Astrocyte (in vitro differentiated cells and primary cell): ENCODE data around the gene TUBGCP4. TPM values are rescaled to one million over a fixed set of nuclear protein-coding genes. Genes with fewer than 3 reads are reported as not detected.

Source experiments
- DNase-seq: peaks from one replicate; pipeline ENCODE4 v3.0.0-alpha.2; 2010; ENCODE audit warnings: low read depth
- FAIRE-seq: peaks from 2 replicates; lab custom pipeline; 2011; peaks lifted over from hg19 to GRCh38; lab: Jason Lieb, UNC
- H2AFZ ChIP-seq: 2 replicates; pipeline ENCODE4 v1.6.0; 2012; ENCODE audit warnings: low read depth, low read length, inconsistent platforms
- H3K27ac ChIP-seq: 2 replicates; pipeline ENCODE4 v1.5.1; 2011; ENCODE audit warnings: low read depth, low read length, inconsistent platforms
- H3K27me3 ChIP-seq: 2 replicates; pipeline ENCODE4 v1.6.0; 2011; ENCODE audit warnings: low read length, inconsistent platforms; ENCODE audit not compliant: insufficient read depth
- H3K36me3 ChIP-seq: 2 replicates; pipeline ENCODE4 v1.5.1; 2011; ENCODE audit warnings: low read length, inconsistent platforms; ENCODE audit not compliant: insufficient read depth
- H3K4me1 ChIP-seq: 2 replicates; pipeline ENCODE4 v1.5.1; 2011; ENCODE audit warnings: low read length, inconsistent platforms; ENCODE audit not compliant: insufficient read depth
- H3K4me2 ChIP-seq: 2 replicates; pipeline ENCODE4 v1.6.0; 2012; ENCODE audit warnings: low read length, inconsistent platforms
- H3K4me3 ChIP-seq: 2 replicates; pipeline ENCODE4 v1.5.1; 2011; ENCODE audit warnings: low read depth, mild to moderate bottlenecking, low read length, inconsistent platforms; ENCODE audit not compliant: insufficient read depth
- H3K79me2 ChIP-seq: 2 replicates; pipeline ENCODE4 v1.6.0; 2012; ENCODE audit warnings: mild to moderate bottlenecking, low read length, inconsistent platforms; ENCODE audit not compliant: insufficient read depth
- H3K9ac ChIP-seq: 2 replicates; pipeline ENCODE4 v1.6.0; 2012; ENCODE audit warnings: mild to moderate bottlenecking, low read length, inconsistent platforms
- H3K9me3 ChIP-seq: 2 replicates; pipeline ENCODE4 v1.5.1; 2012; ENCODE audit warnings: low read depth, mild to moderate bottlenecking, low read length, inconsistent platforms; ENCODE audit not compliant: insufficient read depth
- H4K20me1 ChIP-seq: 2 replicates; pipeline ENCODE4 v1.6.0; 2012; ENCODE audit warnings: low read length, inconsistent platforms; ENCODE audit not compliant: insufficient read depth
- H3K27ac Mint-ChIP-seq: one replicate; pipeline ENCODE4 v1.8.0; 2021; ENCODE audit warnings: mild to moderate bottlenecking, mixed read lengths; ENCODE audit not compliant: unreplicated experiment
- H3K27me3 Mint-ChIP-seq: one replicate; pipeline ENCODE4 v1.8.0; 2021; ENCODE audit warnings: low read depth, mixed read lengths; ENCODE audit not compliant: unreplicated experiment
- H3K36me3 Mint-ChIP-seq: one replicate; pipeline ENCODE4 v1.8.0; 2021; ENCODE audit warnings: low read depth, mixed read lengths; ENCODE audit not compliant: unreplicated experiment
- H3K4me1 Mint-ChIP-seq: one replicate; pipeline ENCODE4 v1.8.0; 2021; ENCODE audit warnings: low read depth, mixed read lengths; ENCODE audit not compliant: unreplicated experiment
- H3K4me3 Mint-ChIP-seq: one replicate; pipeline ENCODE4 v1.8.0; 2021; ENCODE audit warnings: mild to moderate bottlenecking, moderate library complexity, mixed read lengths; ENCODE audit not compliant: unreplicated experiment
- H3K9me3 Mint-ChIP-seq: one replicate; pipeline ENCODE4 v1.8.0; 2021; ENCODE audit warnings: mild to moderate bottlenecking, mixed read lengths; ENCODE audit not compliant: unreplicated experiment
- CTCF ChIP-seq: IDR thresholded peaks from 2 replicates; pipeline ENCODE4 v1.5.1; 2011; ENCODE audit warnings: low read depth, mild to moderate bottlenecking, inconsistent platforms, low read length, moderate library complexity; ENCODE audit not compliant: insufficient read depth
- EZH2 ChIP-seq: IDR thresholded peaks from 2 replicates; pipeline ENCODE4 v1.6.1; 2012; ENCODE audit warnings: mild to moderate bottlenecking, low read length, inconsistent platforms; ENCODE audit not compliant: insufficient read depth
- total RNA-seq: library from RNA; stranded (reverse); gene quantifications from 2 replicates; pipeline ENCODE4 v1.2.1, GENCODE V29; 2021

Gene TUBGCP4
- total RNA-seq, 1 donor from 2014 or later, result 12.0 TPM

GRCh38 chr15:43402255-43402654 lies 31.4 kb downstream of the TUBGCP4 start:
- Mint-ChIP-seq H3K4me1 (no peaks in the 10 kb centered on the region), H3K36me3 (peaks cover 27% of the 10 kb centered on the region), H3K27ac (no peak overlapping the region), H3K9me3 (no peaks in the 10 kb centered on the region), H3K27me3 (no peaks in the 10 kb centered on the region), H3K4me3 (no peak overlapping the region)
- peaks cover 69% of the 10 kb centered on the region for H3K36me3 ChIP-seq
- no peak for FAIRE-seq
- H3K27me3 ChIP-seq, result no peaks in the 10 kb centered on the region
- H3K4me2 ChIP-seq, result no peak overlapping the region
- no peak overlapping the region for H3K27ac ChIP-seq
- H3K4me1 ChIP-seq, result no peaks in the 10 kb centered on the region
- no peak overlapping the region for H3K9ac ChIP-seq
- no peaks in the 10 kb centered on the region for H3K9me3 ChIP-seq
- H4K20me1 ChIP-seq, result peaks cover 7% of the 10 kb centered on the region
- no peak for DNase-seq
- TF ChIP-seq CTCF (no peak), EZH2 (no peak)
- no peaks in the 10 kb centered on the region for H3K79me2 ChIP-seq
- H2AFZ ChIP-seq, result no peak overlapping the region
- no peak overlapping the region for H3K4me3 ChIP-seq

GRCh38 chr15:43403616-43404015 lies 32.7 kb downstream of the TUBGCP4 start:
- Mint-ChIP-seq H3K9me3 (no peaks in the 10 kb centered on the region), H3K4me1 (no peaks in the 10 kb centered on the region), H3K27me3 (no peaks in the 10 kb centered on the region), H3K4me3 (no peak overlapping the region), H3K27ac (no peak overlapping the region), H3K36me3 (peaks cover 33% of the 10 kb centered on the region)
- Histone ChIP-seq H3K27me3 (no peaks in the 10 kb centered on the region), H2AFZ (no peak overlapping the region), H3K9me3 (no peaks in the 10 kb centered on the region), H3K4me3 (no peak overlapping the region), H3K36me3 (peaks cover 72% of the 10 kb centered on the region), H3K79me2 (no peaks in the 10 kb centered on the region), H3K4me2 (no peak overlapping the region), H3K27ac (no peak overlapping the region), H4K20me1 (peaks cover 13% of the 10 kb centered on the region), H3K4me1 (no peaks in the 10 kb centered on the region), H3K9ac (no peak overlapping the region)
- TF ChIP-seq CTCF (no peak), EZH2 (no peak)
- FAIRE-seq (no peak), DNase-seq (no peak)

- Histone ChIP-seq H3K79me2 (no peaks in the 10 kb centered on the region), H3K36me3 (peaks cover 73% of the 10 kb centered on the region), H3K27me3 (no peaks in the 10 kb centered on the region), H3K27ac (no peak overlapping the region), H3K4me2 (no peak overlapping the region), H3K9ac (no peak overlapping the region), H3K4me3 (no peak overlapping the region), H4K20me1 (peaks cover 17% of the 10 kb centered on the region), H3K9me3 (no peaks in the 10 kb centered on the region), H2AFZ (no peak overlapping the region), H3K4me1 (no peaks in the 10 kb centered on the region)
- Mint-ChIP-seq H3K27me3 (no peaks in the 10 kb centered on the region), H3K4me1 (no peaks in the 10 kb centered on the region), H3K27ac (no peak overlapping the region), H3K36me3 (peaks cover 31% of the 10 kb centered on the region), H3K4me3 (no peak overlapping the region), H3K9me3 (no peaks in the 10 kb centered on the region)
- DNase-seq, result no peak
- no peak for FAIRE-seq
- TF ChIP-seq EZH2, result no peak
- no peak for TF ChIP-seq CTCF
Measured at GRCh38 chr15:43404130-43404529, 33.2 kb downstream of the TUBGCP4 start.
